ENCODE results near the gene C22orf31. TPM values are rescaled to one million over a fixed set of nuclear protein-coding genes. Genes with fewer than 3 reads are reported as not detected.

The C22orf31 gene
- total RNA-seq, 1 experiment from 2014 or later: not detected

GRCh38 chr22:29079218-29079901 lies 17.7 kb upstream of the C22orf31 start:
- no peak overlapping the region for H4K91ac ChIP-seq (ENCODE audit: insufficient read length, low read depth, low read length)
- H2BK5ac ChIP-seq (ENCODE audit: insufficient read length, low read length): no peak overlapping the region
- no peak overlapping the region for H2BK12ac ChIP-seq (ENCODE audit: insufficient read length, low read depth, low read length)
- no peak overlapping the region for H2BK15ac ChIP-seq (ENCODE audit: low read depth, low read length)
- H3K14ac ChIP-seq (ENCODE audit: insufficient read depth, low read length): no peak overlapping the region
- H3K9ac ChIP-seq (ENCODE audit: extremely low read depth, insufficient read length, low read length): no peak overlapping the region
- no peak overlapping the region for H4K5ac ChIP-seq (ENCODE audit: insufficient read length, low read depth, low read length)
- H3T11ph ChIP-seq (ENCODE audit: low read length): no peak overlapping the region
- no peak for TF ChIP-seq CTCF (conservative IDR thresholded peaks at IDR 0.05)
- no peak overlapping the region for H4K8ac ChIP-seq (replicated peaks; ENCODE audit: insufficient read length, low read depth, low read length)
- no peaks in the 10 kb centered on the region for H4K20me1 ChIP-seq (ENCODE audit: control insufficient read depth, insufficient read depth, insufficient read length)
- no peak for DNase-seq
- no peaks in the 10 kb centered on the region for H3K9me3 ChIP-seq (ENCODE audit: control insufficient read depth, low read depth, low read length)
- H2AK5ac ChIP-seq (ENCODE audit: insufficient read length, low read length): no peak overlapping the region
- no peaks in the 10 kb centered on the region for H3K79me2 ChIP-seq (ENCODE audit: insufficient read depth, low read length)
- peaks cover 19% of the 10 kb centered on the region for H3K27me3 Mint-ChIP-seq (ENCODE audit: low read depth)
- no peak overlapping the region for H3K4ac ChIP-seq (ENCODE audit: low read depth, low read length)
- H3K4me1 ChIP-seq (ENCODE audit: insufficient read depth, low read length): peaks cover 6% of the 10 kb centered on the region
- no peak overlapping the region for H3K4me2 ChIP-seq (ENCODE audit: insufficient read depth, insufficient read length, low read length)
- no peak overlapping the region for H2BK20ac ChIP-seq (ENCODE audit: low read depth, low read length, poor library complexity, severe bottlenecking)
- no peak overlapping the region for H3K27ac Mint-ChIP-seq
- H3K4me3 Mint-ChIP-seq: no peak overlapping the region
- no peaks in the 10 kb centered on the region; the same call in 1 of the 2 replicates for H3K27me3 ChIP-seq (ENCODE audit: insufficient read depth, low read length)
- no peaks in the 10 kb centered on the region for H3K9me3 Mint-ChIP-seq
- no peak overlapping the region for H3K18ac ChIP-seq (ENCODE audit: insufficient read length, low read depth, low read length)
- no peak overlapping the region for H3K56ac ChIP-seq (ENCODE audit: insufficient read length, low read depth, low read length)
- H3K4me1 Mint-ChIP-seq: peaks cover 29 to 30% of the 10 kb centered on the region in 2 experiments
- no peaks in the 10 kb centered on the region for H3K79me1 ChIP-seq (ENCODE audit: insufficient read depth, low read depth, low read length, poor library complexity, severe bottlenecking)
- H3K27ac ChIP-seq (ENCODE audit: insufficient read length, low read depth, low read length): no peak overlapping the region
- no peak overlapping the region for H2AFZ ChIP-seq (ENCODE audit: low read length)
- H3K23me2 ChIP-seq (ENCODE audit: insufficient read length, low read depth, low read length, poor library complexity, severe bottlenecking): no peaks in the 10 kb centered on the region
- no peak overlapping the region for H3K23ac ChIP-seq (ENCODE audit: insufficient read length, low read depth, low read length)
- no peak overlapping the region for H2BK120ac ChIP-seq (ENCODE audit: low read depth, low read length, poor library complexity, severe bottlenecking)
- H3K36me3 Mint-ChIP-seq (ENCODE audit: insufficient read depth in 1 of 3, low read depth in 3 of 3): no peaks in the 10 kb centered on the region
- no CpG with 5 or more reads among the region's 8 CpGs for WGBS (ENCODE audit: extremely low coverage, insufficient read length, low lambda C conversion rate)

Data from H9 (cell line).